ENCODE results near the gene PPP2R5C. TPM values are rescaled to one million over a fixed set of nuclear protein-coding genes. Genes with fewer than 3 reads are reported as not detected.

PPP2R5C gene
- total and polyA plus RNA-seq, 9 of the 15 experiments (the other 6 are each of a cell fraction or from before 2014, with no cell fraction given): 284 to 617 (median 395) TPM

GRCh38 chr14:101844219-101844618 is 82.7 kb downstream of the PPP2R5C start:
- Histone ChIP-seq H3K4me2 (ENCODE audit: insufficient read depth, low read length) (no peak overlapping the region), H3K4me1 (replicated peaks in 1 of 2; ENCODE audit: control insufficient read depth in 2 of 2, insufficient read depth in 2 of 2, low read length in 2 of 2) (peaks cover 5 to 11% of the 10 kb centered on the region in 2 experiments; a peak in 4 of 5 replicates), H3K9me1 (ENCODE audit: control insufficient read depth, insufficient read depth, low read length) (peaks cover 3% of the 10 kb centered on the region), H3K79me2 (ENCODE audit: control insufficient read depth, insufficient read depth, low read length) (peaks cover 73% of the 10 kb centered on the region), H3K36me3 (ENCODE audit: control insufficient read depth, insufficient read depth, low read length) (peaks cover 59% of the 10 kb centered on the region), H3K27ac (ENCODE audit: extremely low read depth, low read depth, low read length) (no peak overlapping the region; the same call in 2 of the 3 replicates), H3K9ac (ENCODE audit: insufficient read depth in 1 of 2, low read depth in 2 of 2, low read length in 2 of 2) (no peak overlapping the region), H3K9me3 (replicated peaks; ENCODE audit: control insufficient read depth, insufficient read depth, low read depth, low read length) (no peaks in the 10 kb centered on the region), H4K20me1 (replicated peaks; ENCODE audit: control insufficient read depth, insufficient read depth, low read length) (peaks cover 22% of the 10 kb centered on the region), H2AFZ (ENCODE audit: low read depth, low read length) (no peak overlapping the region), H3K27me3 (ENCODE audit: control insufficient read depth in 2 of 2, insufficient read depth in 2 of 2, low read length in 2 of 2) (no peaks in the 10 kb centered on the region), H3K4me3 (no peak overlapping the region)
- WGBS (ENCODE audit: insufficient coverage, low coverage, missing lambda C conversion rate): 85% methylated on average over 7 of the region's 19 CpGs
- no TSS peak for BruUV-seq (replicated peaks)
- CTCF ChIA-PET (ENCODE audit: low intra/inter-chr PET ratio): no interaction called here
- DNase-seq (ENCODE audit: extremely low read depth in 1 of 4, low spot score in 3 of 4) (no peak), FAIRE-seq (no peak), ATAC-seq (no peak)
- TF ChIP-seq POLR2G (IDR thresholded peaks at IDR 0.05; ENCODE audit: low read depth, low read length): 0 out of 2 replicates have a peak, but pooled peaks have one; percentile 33
- no peak for TF ChIP-seq BRD9 (IDR thresholded peaks at IDR 0.05; ENCODE audit: low read depth, partially characterized antibody)
- intact Hi-C loops (cut with micrococcal nuclease): no loop called here
- in situ Hi-C loops (cut with MboI): no loop called here
- POLR2A ChIA-PET: interaction anchor here (1.8 kb wide), 1 partner anchor 10 kb away, joined by 5 read pairs; no protein-coding TSS in a partner anchor

GRCh38 chr14:101844751-101845150 is 83.2 kb downstream of the PPP2R5C start:
- Histone ChIP-seq H3K9me3 (replicated peaks; ENCODE audit: control insufficient read depth, insufficient read depth, low read depth, low read length) (no peaks in the 10 kb centered on the region), H3K27ac (ENCODE audit: extremely low read depth, low read depth, low read length) (no peak overlapping the region; the same call in 2 of the 3 replicates), H3K4me2 (ENCODE audit: insufficient read depth, low read length) (no peak overlapping the region), H3K27me3 (ENCODE audit: control insufficient read depth in 2 of 2, insufficient read depth in 2 of 2, low read length in 2 of 2) (no peaks in the 10 kb centered on the region), H3K4me3 (no peak overlapping the region), H2AFZ (ENCODE audit: low read depth, low read length) (no peak overlapping the region), H4K20me1 (replicated peaks; ENCODE audit: control insufficient read depth, insufficient read depth, low read length) (peaks cover 22% of the 10 kb centered on the region), H3K4me1 (replicated peaks in 1 of 2; ENCODE audit: control insufficient read depth in 2 of 2, insufficient read depth in 2 of 2, low read length in 2 of 2) (peaks cover 7 to 11% of the 10 kb centered on the region in 2 experiments; a peak in 4 of 5 replicates), H3K79me2 (ENCODE audit: control insufficient read depth, insufficient read depth, low read length) (peaks cover 73% of the 10 kb centered on the region), H3K9ac (ENCODE audit: insufficient read depth in 1 of 2, low read depth in 2 of 2, low read length in 2 of 2) (no peak overlapping the region), H3K9me1 (ENCODE audit: control insufficient read depth, insufficient read depth, low read length) (peaks cover 3% of the 10 kb centered on the region), H3K36me3 (ENCODE audit: control insufficient read depth, insufficient read depth, low read length) (peaks cover 54% of the 10 kb centered on the region)
- WGBS (ENCODE audit: insufficient coverage, low coverage, missing lambda C conversion rate): 55% methylated on average over 3 of the region's 3 CpGs
- CTCF ChIA-PET (ENCODE audit: low intra/inter-chr PET ratio): no interaction called here
- TF ChIP-seq ZBTB26 (CRISPR knock-in tag; IDR thresholded peaks at IDR 0.05) (no peak), MCM7 (IDR thresholded peaks at IDR 0.05) (no peak), ZNF12 (CRISPR knock-in tag; IDR thresholded peaks at IDR 0.05) (no peak), TGIF2 (CRISPR knock-in tag; IDR thresholded peaks at IDR 0.05) (no peak)
- BruUV-seq (replicated peaks): no TSS peak
- intact Hi-C loops (cut with micrococcal nuclease) (no loop called here), in situ Hi-C loops (cut with MboI) (no loop called here)
- POLR2A ChIA-PET: interaction anchor here (0.8 to 1.8 kb wide), 2 partner anchors 9 to 43 kb away, joined by 4 to 5 read pairs; no protein-coding TSS in a partner anchor
- FAIRE-seq (no peak), DNase-seq (ENCODE audit: extremely low read depth in 1 of 4, low spot score in 3 of 4) (no peak), ATAC-seq (no peak)
